BE2C (cell line): ENCODE results near the gene UNC13B.

ENCODE experiments used
- DNase-seq: peaks from one replicate; pipeline ENCODE4 v3.0.0-alpha.2; 2020
- H3K27me3 ChIP-seq: fragments of 250-450 bp; sonication (Bioruptor Pico); 2 replicates; pipeline ENCODE4 v1.5.1; 2020; ENCODE audit warnings: mild to moderate bottlenecking
- H3K36me3 ChIP-seq: fragments of 250-450 bp; sonication (Bioruptor Pico); 2 replicates; pipeline ENCODE4 v1.5.1; 2020; ENCODE audit warnings: mild to moderate bottlenecking
- H3K4me1 ChIP-seq: fragments of 250-450 bp; sonication (Bioruptor Pico); 2 replicates; pipeline ENCODE4 v1.5.1; 2020
- H3K4me3 ChIP-seq: 2 replicates; pipeline ENCODE4 v1.5.1; 2011; ENCODE audit warnings: low read depth, low read length
- H3K9me3 ChIP-seq: fragments of 250-450 bp; sonication (Bioruptor Pico); 2 replicates; pipeline ENCODE4 v1.5.1; 2020
- TF ChIP-seq, protein P1 (sequence below): IDR thresholded peaks from 2 replicates; pipeline ENCODE4 v1.5.1; 2012; ENCODE audit warnings: mild to moderate bottlenecking, low read depth, low read length

UNC13B gene

GRCh38 chr9:35424356-35425352 is 262.8 kb downstream of the UNC13B start:
- Histone ChIP-seq H3K27me3 (peaks cover 18% of the 10 kb centered on the region), H3K4me3 (no peak overlapping the region), H3K4me1 (no peaks in the 10 kb centered on the region), H3K9me3 (no peaks in the 10 kb centered on the region), H3K36me3 (no peaks in the 10 kb centered on the region)
- TF ChIP-seq, protein P1, sequence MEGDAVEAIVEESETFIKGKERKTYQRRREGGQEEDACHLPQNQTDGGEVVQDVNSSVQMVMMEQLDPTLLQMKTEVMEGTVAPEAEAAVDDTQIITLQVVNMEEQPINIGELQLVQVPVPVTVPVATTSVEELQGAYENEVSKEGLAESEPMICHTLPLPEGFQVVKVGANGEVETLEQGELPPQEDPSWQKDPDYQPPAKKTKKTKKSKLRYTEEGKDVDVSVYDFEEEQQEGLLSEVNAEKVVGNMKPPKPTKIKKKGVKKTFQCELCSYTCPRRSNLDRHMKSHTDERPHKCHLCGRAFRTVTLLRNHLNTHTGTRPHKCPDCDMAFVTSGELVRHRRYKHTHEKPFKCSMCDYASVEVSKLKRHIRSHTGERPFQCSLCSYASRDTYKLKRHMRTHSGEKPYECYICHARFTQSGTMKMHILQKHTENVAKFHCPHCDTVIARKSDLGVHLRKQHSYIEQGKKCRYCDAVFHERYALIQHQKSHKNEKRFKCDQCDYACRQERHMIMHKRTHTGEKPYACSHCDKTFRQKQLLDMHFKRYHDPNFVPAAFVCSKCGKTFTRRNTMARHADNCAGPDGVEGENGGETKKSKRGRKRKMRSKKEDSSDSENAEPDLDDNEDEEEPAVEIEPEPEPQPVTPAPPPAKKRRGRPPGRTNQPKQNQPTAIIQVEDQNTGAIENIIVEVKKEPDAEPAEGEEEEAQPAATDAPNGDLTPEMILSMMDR = no peak
- no peak for DNase-seq

GRCh38 chr9:35426627-35427026 is 264.8 kb downstream of the UNC13B start:
- H3K36me3 ChIP-seq = no peaks in the 10 kb centered on the region
- TF ChIP-seq, protein P1 = no peak
- H3K4me3 ChIP-seq = no peak overlapping the region
- DNase-seq = no peak
- H3K9me3 ChIP-seq = no peaks in the 10 kb centered on the region
- no peaks in the 10 kb centered on the region for H3K4me1 ChIP-seq
- peaks cover 16% of the 10 kb centered on the region for H3K27me3 ChIP-seq

DNA sequence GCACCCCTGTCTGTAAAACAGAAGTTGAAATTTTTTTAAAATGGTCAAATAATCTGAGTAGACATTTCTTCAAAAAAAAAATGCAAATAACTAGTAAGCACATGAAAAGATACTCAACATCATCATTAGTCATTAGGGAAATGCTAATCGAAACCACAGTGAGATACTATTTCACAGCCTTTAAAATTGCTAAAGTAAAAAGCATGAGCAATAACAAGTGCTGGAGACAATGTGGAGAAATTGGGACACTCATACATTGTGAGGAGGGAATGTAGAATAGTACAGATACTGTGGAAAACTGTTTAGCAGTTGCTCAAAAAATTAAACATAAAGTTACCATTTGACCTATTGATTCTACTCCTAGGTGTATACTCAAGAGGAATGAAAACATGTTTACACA is 269.7 kb downstream of the UNC13B start:
- Histone ChIP-seq H3K36me3 (no peaks in the 10 kb centered on the region), H3K4me1 (no peaks in the 10 kb centered on the region), H3K27me3 (peaks cover 18% of the 10 kb centered on the region), H3K9me3 (no peaks in the 10 kb centered on the region), H3K4me3 (no peak overlapping the region)
- DNase-seq = no peak
- TF ChIP-seq, protein P1 = no peak

DNA sequence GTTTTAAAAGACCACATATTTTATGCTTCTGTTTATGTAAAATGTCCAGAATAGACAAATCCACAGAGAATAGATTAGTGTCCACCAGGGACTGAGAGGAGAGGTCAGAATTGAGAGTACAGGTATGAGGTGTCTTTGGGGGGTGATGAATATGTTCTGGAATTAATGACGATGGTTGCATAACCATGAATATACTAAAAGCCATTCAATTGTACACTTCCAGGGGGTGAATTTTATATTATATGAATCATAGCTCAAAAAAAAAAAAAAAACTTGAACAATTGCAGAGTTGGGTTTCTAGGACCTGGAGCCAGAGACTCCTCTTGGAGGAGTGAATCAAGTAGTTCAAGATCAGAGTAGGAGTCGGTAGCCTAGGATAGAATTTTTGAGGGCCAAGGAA is 270.3 kb downstream of the UNC13B start:
- H3K4me1 ChIP-seq = no peaks in the 10 kb centered on the region
- H3K4me3 ChIP-seq = no peak overlapping the region
- H3K9me3 ChIP-seq = no peaks in the 10 kb centered on the region
- no peaks in the 10 kb centered on the region for H3K36me3 ChIP-seq
- TF ChIP-seq, protein P1 = no peak
- peaks cover 18% of the 10 kb centered on the region for H3K27me3 ChIP-seq
- no peak for DNase-seq

- Histone ChIP-seq H3K27me3 (peaks cover 18% of the 10 kb centered on the region; the same call in 1 of the 2 replicates), H3K9me3 (no peaks in the 10 kb centered on the region), H3K4me3 (no peak overlapping the region), H3K36me3 (no peaks in the 10 kb centered on the region), H3K4me1 (no peaks in the 10 kb centered on the region)
- DNase-seq = no peak
- TF ChIP-seq, protein P1 = no peak
Measured at GRCh38 chr9:35436933-35437332, 275.1 kb downstream of the UNC13B start.

DNA sequence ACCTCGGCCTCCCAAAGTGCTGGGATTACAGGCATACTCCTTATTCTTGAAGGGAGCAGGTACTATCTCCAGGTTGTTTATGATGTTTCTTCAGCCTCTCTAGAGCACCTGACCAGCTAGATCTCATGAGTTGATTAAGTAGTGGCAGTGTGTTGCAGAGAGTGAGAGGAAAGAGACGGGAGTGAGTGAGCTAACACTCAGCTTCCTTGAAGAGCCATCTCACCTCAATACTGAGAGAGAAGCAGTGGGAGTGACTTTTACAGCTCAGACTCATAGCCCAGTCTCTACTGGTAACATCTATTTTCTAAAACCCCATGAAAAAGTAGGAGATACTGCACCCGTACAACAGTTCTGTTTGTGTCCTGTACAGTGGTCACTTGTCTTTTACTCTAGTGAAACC is 284.2 kb downstream of the UNC13B start:
- no peaks in the 10 kb centered on the region for H3K36me3 ChIP-seq
- no peaks in the 10 kb centered on the region for H3K4me1 ChIP-seq
- H3K4me3 ChIP-seq = no peak overlapping the region
- peaks cover 28% of the 10 kb centered on the region for H3K27me3 ChIP-seq
- no peak for DNase-seq
- H3K9me3 ChIP-seq = no peaks in the 10 kb centered on the region
- TF ChIP-seq, protein P1 = no peak
